Measurements from ENCODE around the gene C1QA. TPM values are rescaled to one million over a fixed set of nuclear protein-coding genes. Genes with fewer than 3 reads are reported as not detected.

The C1QA gene
- total RNA-seq, 1 experiment from 2014 or later, result not detected

- POLR2A ChIA-PET (ENCODE audit: unreplicated experiment), result no interaction called here
- BruUV-seq (replicated peaks), result no TSS peak
- H3K27ac ChIP-seq (ENCODE audit: low read length), result no peak overlapping the region
- no peaks in the 10 kb centered on the region for H3K9me3 ChIP-seq (ENCODE audit: low read length)
- H3F3A ChIP-seq (ENCODE audit: low read length, unreplicated experiment), result no peaks in the 10 kb centered on the region
- CTCF ChIA-PET, result no interaction called here
- no peaks in the 10 kb centered on the region for H3K36me3 ChIP-seq (ENCODE audit: low read depth, low read length)
- H3K4me1 ChIP-seq (ENCODE audit: insufficient read depth, low read length), result no peaks in the 10 kb centered on the region
- intact Hi-C loops (cut with micrococcal nuclease), result no loop called here
- no peaks in the 10 kb centered on the region for H3K9me2 ChIP-seq (replicated peaks; ENCODE audit: low read length)
- no peak overlapping the region for H3K4me3 ChIP-seq (ENCODE audit: low read length)
- DNase-seq, result no peak
- ATAC-seq, result no peak
- no peak overlapping the region for H3K9ac ChIP-seq (ENCODE audit: low read length)
- H3K4me2 ChIP-seq (ENCODE audit: low read length), result no peak overlapping the region
- no peak overlapping the region for H2AFZ ChIP-seq (ENCODE audit: low read length)
- no peaks in the 10 kb centered on the region for H4K20me1 ChIP-seq (ENCODE audit: low read length)
- no peaks in the 10 kb centered on the region for H3K27me3 ChIP-seq (ENCODE audit: low read length)
- no peaks in the 10 kb centered on the region for H3K79me2 ChIP-seq (ENCODE audit: low read length)
- TF ChIP-seq EZH2 (IDR thresholded peaks at IDR 0.05; ENCODE audit: low read length, unreplicated experiment) (no peak), EZH2phosphoT487 (IDR thresholded peaks at IDR 0.05; ENCODE audit: borderline replicate concordance, low read length) (no peak), CTCF (conservative IDR thresholded peaks at IDR 0.05; ENCODE audit: low read depth, low read length) (no peak)
These were observed 1.5 kb downstream of the C1QA start for GRCh38 chr1:22637907-22638445.

GRCh38 chr1:22638476-22639234 is 2.2 kb downstream of the C1QA start:
- Histone ChIP-seq H3F3A (ENCODE audit: low read length, unreplicated experiment) (no peaks in the 10 kb centered on the region), H3K9me2 (replicated peaks; ENCODE audit: low read length) (no peaks in the 10 kb centered on the region), H3K4me2 (ENCODE audit: low read length) (no peak overlapping the region), H3K27me3 (ENCODE audit: low read length) (no peaks in the 10 kb centered on the region), H3K27ac (ENCODE audit: low read length) (no peak overlapping the region), H3K4me1 (ENCODE audit: insufficient read depth, low read length) (no peaks in the 10 kb centered on the region), H3K9me3 (ENCODE audit: low read length) (no peaks in the 10 kb centered on the region), H2AFZ (ENCODE audit: low read length) (no peak overlapping the region), H3K36me3 (ENCODE audit: low read depth, low read length) (no peaks in the 10 kb centered on the region), H4K20me1 (ENCODE audit: low read length) (no peaks in the 10 kb centered on the region), H3K79me2 (ENCODE audit: low read length) (no peaks in the 10 kb centered on the region), H3K9ac (ENCODE audit: low read length) (no peak overlapping the region), H3K4me3 (ENCODE audit: low read length) (no peak overlapping the region)
- TF ChIP-seq EZH2 (IDR thresholded peaks at IDR 0.05; ENCODE audit: low read length, unreplicated experiment), result no peak
- TF ChIP-seq CTCF (conservative IDR thresholded peaks at IDR 0.05; ENCODE audit: low read depth, low read length), result no peak
- no peak for TF ChIP-seq EZH2phosphoT487 (IDR thresholded peaks at IDR 0.05; ENCODE audit: borderline replicate concordance, low read length)
- ATAC-seq, result no peak
- intact Hi-C loops (cut with micrococcal nuclease), result no loop called here
- CTCF ChIA-PET, result interaction anchor here (0.5 kb wide), 1 partner anchor 111 kb away, joined by 3 read pairs; no protein-coding TSS in a partner anchor
- no peak for DNase-seq
- BruUV-seq (replicated peaks), result no TSS peak
- POLR2A ChIA-PET (ENCODE audit: unreplicated experiment), result no interaction called here

GRCh38 chr1:22639286-22639685 is 2.9 kb downstream of the C1QA start:
- H3K27ac ChIP-seq (ENCODE audit: low read length), result no peak overlapping the region
- H3K9me2 ChIP-seq (replicated peaks; ENCODE audit: low read length), result no peaks in the 10 kb centered on the region
- CTCF ChIA-PET, result interaction anchor here (0.5 kb wide), 1 partner anchor 112 kb away, joined by 3 read pairs; no protein-coding TSS in a partner anchor
- no peak overlapping the region for H3K4me3 ChIP-seq (ENCODE audit: low read length)
- TF ChIP-seq EZH2 (IDR thresholded peaks at IDR 0.05; ENCODE audit: low read length, unreplicated experiment), result no peak
- no peak for TF ChIP-seq CTCF (conservative IDR thresholded peaks at IDR 0.05; ENCODE audit: low read depth, low read length)
- TF ChIP-seq EZH2phosphoT487 (IDR thresholded peaks at IDR 0.05; ENCODE audit: borderline replicate concordance, low read length), result no peak
- intact Hi-C loops (cut with micrococcal nuclease), result no loop called here
- BruUV-seq (replicated peaks), result no TSS peak
- H2AFZ ChIP-seq (ENCODE audit: low read length), result no peak overlapping the region
- no peaks in the 10 kb centered on the region for H3K79me2 ChIP-seq (ENCODE audit: low read length)
- H4K20me1 ChIP-seq (ENCODE audit: low read length), result no peaks in the 10 kb centered on the region
- no peak overlapping the region for H3K9ac ChIP-seq (ENCODE audit: low read length)
- no peaks in the 10 kb centered on the region for H3F3A ChIP-seq (ENCODE audit: low read length, unreplicated experiment)
- no peaks in the 10 kb centered on the region for H3K4me1 ChIP-seq (ENCODE audit: insufficient read depth, low read length)
- no peak overlapping the region for H3K4me2 ChIP-seq (ENCODE audit: low read length)
- H3K36me3 ChIP-seq (ENCODE audit: low read depth, low read length), result no peaks in the 10 kb centered on the region
- no peaks in the 10 kb centered on the region for H3K9me3 ChIP-seq (ENCODE audit: low read length)
- ATAC-seq, result no peak
- H3K27me3 ChIP-seq (ENCODE audit: low read length), result no peaks in the 10 kb centered on the region
- POLR2A ChIA-PET (ENCODE audit: unreplicated experiment), result interaction anchor here (0.7 kb wide), 1 partner anchor 170 kb away, joined by 3 read pairs; no protein-coding TSS in a partner anchor
- no peak for DNase-seq

Measured in PC-3 (cell line).